HG03571 (cell line): ENCODE measurements around the gene MYPN.

ENCODE experiments used
- ATAC-seq: cut with Tn5 transposase; IDR thresholded peaks from one replicate; pipeline ENCODE4 v1.9.1; 2021; ENCODE audit not compliant: unreplicated experiment

The MYPN gene

GRCh38 chr10:68092512-68092911, 16.8 kb upstream of the MYPN start:
- ATAC-seq, result no peak

DNA sequence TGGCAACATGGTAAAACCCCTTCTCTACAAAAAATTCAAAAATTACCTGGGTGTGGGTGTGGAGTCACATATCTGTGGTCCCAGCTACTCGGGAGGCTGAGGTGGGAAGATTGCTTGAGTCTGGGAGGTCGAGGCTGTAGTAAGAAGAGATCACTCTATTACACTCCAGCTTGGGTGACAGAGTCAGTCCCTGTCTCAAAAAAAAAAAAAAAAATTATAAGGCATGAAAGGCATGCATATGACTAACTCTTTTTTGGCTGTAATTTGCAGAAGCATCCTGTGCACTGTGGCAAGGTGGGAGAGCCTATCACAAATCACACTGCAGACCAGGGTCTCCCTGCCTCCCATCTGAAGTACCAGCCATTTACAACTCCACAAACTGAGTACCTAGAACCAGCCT, 14.1 kb upstream of the MYPN start:
- no peak for ATAC-seq

GRCh38 chr10:68096913-68097516, 12.3 kb upstream of the MYPN start:
- no peak for ATAC-seq

- no peak for ATAC-seq
These were observed 9.6 kb upstream of the MYPN start for GRCh38 chr10:68099736-68100135.

DNA sequence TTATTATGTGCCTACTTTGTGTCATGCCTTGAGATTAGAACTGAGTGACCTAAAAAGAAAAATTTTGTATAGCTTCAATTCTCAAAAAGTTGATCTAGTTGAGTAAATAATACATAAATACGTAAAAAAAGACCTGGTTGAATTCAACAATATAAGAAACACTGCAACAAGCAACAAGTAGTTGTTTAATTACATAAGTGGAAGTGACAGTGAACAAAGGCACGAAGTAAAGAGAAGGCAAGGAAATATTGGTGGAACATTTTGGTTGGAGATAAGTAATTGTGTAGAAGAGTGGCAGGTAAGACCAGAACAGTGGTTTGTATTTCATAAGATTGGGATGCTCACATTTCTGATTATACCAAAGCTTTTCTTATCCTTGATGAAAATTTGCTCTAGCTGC, 8.2 kb upstream of the MYPN start:
- no peak for ATAC-seq

DNA sequence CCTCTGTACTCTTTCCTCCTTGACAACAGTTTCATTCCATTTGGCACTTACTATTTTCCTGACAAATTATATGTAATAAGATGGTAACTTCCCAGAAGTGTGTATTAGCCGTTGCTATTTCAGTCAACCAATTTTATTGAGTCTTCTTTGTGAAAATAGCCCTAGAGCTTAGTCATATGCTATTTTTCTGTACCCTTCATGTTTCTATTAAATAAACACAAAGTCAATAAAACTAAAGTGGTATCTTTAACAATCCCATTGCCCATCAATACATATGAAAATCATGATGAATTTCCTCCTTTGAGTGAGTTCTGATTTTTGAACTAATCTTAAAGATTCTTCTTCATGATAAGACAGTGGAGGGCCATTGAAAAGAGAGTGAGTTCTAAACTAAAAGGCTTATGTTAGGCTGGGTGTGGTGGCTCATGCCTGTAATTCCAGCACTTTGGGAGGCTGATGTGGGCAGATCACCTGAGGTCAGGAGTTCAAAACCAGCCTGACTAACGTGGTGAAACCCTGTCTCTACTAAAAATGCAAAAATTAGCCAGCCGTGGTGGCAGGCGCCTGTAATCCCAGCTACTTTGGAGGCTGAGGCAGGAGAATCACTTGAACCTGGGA, 5.9 kb upstream of the MYPN start:
- ATAC-seq, result no peak

DNA sequence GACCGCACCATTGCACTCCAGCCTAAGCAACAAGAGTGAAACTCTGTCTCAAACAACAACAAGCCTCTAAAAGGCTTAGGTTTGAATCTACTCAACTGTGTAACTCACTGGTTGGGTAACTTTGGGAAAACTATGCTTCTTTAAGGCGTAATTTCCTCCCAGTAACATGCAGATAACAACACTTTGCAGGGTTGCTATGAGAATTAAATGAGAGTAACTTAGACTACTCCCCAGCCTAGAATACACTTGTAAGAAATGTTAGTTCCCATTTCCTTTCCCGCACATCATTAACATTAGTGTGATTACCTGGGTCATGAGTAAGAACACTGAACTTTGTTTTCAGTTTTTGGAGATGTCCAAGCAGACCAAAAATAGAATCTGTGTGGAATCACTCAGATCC, 5.4 kb upstream of the MYPN start:
- ATAC-seq, result no peak

DNA sequence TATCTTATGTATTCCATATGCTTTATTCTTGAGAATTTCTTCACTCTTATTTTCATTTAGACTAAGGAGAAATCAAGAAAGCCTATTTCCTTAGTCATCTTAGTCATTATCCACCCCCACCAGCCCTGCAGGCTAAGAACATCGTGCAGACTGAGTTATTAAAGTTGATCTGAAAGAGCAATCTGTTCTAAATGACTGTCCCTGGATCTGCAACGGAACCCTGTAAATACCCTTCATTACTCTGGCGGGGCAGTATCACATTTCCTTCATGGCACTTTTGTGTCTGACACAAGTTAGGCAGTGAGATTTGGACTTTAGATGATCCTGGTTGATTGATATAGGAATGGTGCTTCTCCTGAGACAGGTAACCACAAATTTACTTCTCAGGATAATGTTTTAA, 3.5 kb upstream of the MYPN start:
- no peak for ATAC-seq

GRCh38 chr10:68106656-68107055, 2.6 kb upstream of the MYPN start:
- no peak for ATAC-seq

DNA sequence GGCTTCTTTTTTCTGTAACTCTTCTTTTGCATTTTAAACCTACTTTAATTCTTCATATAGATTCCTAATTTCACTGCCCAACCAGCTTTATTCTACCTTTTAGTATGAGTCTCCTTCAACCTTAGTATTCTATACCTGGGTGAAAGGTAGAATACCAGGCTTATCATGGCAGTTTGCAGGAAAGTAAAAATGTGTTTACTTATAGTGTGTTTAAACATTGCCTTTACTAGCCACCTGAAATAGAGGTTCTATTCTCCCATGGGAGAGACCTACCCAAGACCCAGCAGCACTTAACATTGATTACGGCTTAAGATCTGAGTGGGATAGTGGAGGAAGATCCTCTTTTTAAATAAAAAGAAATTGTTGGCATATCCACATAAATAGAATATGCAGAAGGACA, 1.6 kb upstream of the MYPN start:
- ATAC-seq, result no peak

- ATAC-seq, result no peak
These were observed 1.2 kb upstream of the MYPN start for GRCh38 chr10:68108051-68108450.

DNA sequence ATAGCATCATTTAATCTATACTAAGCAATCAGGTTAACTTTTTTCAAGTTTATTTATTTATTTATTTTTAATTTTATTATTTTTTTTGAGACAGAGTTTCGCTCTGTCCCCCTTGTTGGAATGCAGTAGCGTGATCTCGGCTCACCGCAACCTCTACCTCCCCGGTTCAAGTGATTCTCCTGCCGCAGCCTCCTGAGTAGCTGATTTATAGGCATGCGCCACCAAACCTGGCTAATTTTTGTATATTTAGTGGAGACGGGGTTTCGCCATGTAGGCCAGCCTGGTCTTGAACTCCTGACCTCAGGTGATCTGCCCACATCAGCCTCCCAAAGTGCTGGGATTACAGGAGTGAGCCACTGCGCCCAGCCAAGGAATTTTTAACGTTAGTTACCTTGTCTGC, 635 bp upstream of the MYPN start:
- ATAC-seq, result no peak

DNA sequence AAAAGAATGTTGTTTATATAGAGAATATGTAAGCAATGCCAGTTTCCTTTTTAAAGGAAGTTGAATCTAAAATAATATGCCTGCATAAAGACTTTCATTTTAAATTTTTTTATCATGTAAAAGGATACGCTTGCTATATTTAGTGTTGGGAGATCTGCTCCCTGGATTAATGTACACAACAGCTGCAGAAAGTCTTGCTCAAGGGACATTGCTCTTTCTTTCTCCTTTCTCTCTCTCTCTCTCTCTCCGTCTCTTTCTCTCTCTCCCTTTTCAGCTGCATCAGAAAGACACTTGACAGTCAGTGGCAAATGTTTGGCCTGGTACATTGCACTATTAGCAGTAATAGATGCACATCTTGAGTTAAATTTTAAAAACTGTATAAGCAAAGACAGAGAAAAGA, 739 bp downstream of the MYPN start:
- no peak for ATAC-seq

GRCh38 chr10:68111584-68111983, 2.3 kb downstream of the MYPN start:
- no peak for ATAC-seq

GRCh38 chr10:68112837-68113236, 3.5 kb downstream of the MYPN start:
- ATAC-seq, result no peak

DNA sequence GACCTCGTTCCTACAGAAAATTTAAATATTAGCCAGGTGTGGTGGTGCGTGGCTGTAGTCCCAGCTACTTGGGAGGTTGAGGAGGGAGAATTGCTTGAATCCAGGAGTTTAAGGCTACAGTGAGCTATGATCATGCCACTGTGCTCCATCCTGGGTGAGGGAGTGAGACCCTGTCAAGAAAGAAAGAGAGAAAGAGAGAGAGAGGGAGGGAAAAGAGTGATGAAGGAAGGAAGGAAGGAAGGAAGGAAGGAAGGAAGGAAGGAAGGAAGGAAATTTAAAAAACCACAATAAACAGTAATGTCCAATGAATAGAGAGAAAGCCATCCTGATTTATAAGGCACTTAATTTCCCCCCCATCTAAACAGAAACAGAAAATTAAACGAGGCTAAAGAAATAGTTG, 9.4 kb downstream of the MYPN start:
- no peak for ATAC-seq

GRCh38 chr10:68121020-68121743, 11.9 kb downstream of the MYPN start:
- ATAC-seq, result no peak

DNA sequence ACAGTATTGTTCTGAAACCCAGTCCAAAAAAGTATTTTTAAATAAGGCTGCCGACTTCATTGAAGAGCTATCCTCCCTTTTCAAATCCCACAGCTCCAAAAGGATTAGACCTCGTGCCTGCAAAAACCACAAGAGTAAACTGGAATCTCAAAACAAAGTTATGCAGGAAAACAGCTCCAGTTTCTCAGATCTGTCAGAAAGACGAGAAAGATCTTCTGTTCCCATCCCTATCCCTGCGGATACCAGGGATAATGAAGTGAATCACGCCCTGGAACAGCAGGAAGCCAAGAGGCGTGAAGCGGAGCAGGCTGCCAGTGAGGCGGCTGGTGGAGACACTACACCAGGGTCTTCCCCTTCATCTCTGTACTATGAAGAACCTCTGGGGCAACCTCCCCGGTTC, 12.6 kb downstream of the MYPN start:
- no peak for ATAC-seq

GRCh38 chr10:68124718-68125117, 15.4 kb downstream of the MYPN start:
- no peak for ATAC-seq

GRCh38 chr10:68125772-68126171, 16.5 kb downstream of the MYPN start:
- no peak for ATAC-seq

DNA sequence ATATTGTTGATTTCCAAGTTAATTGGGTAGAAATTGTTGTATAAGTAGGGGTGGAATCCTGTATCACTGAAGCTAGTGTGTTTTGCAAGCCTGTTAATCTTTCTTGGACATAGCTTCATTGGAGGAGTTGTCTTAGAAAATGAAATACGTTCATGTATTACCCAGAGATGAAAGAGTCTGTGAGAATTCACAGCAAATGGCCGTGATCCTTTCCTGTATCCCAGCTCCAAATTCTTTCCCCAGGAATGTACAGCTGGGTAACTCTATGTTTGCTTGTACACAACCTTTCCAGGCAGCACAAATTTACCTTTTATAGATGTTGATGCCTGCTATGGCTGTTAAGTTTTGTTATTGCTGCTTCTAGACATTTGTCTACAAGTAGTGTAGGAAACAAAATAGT, 18.7 kb downstream of the MYPN start:
- ATAC-seq, result no peak

- no peak for ATAC-seq
These were observed 23.1 kb downstream of the MYPN start for GRCh38 chr10:68132391-68132790.

DNA sequence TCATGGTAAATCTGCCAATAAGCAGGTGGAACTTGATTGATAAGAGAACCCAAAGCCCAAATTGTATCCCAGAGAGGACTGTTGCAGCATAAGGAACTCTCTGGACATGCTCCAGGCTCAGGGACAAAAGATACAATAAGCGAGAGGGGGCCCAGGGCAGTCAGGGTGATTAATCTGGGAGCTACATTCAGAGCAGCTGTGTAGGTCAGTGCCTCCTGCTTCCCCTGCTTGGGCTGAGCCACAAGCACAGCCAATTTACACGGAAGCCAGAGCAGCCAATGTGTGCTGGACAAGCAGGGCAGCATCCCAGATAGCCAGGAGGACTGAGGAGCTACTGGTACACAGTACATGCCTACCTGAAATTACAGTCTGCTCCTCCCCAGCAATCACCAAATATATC, 24.2 kb downstream of the MYPN start:
- no peak for ATAC-seq
